Prostate gland (tissue), 2 donors: ENCODE data around the gene DMD.

Experiments used
- POLR2A ChIP-seq: fragments of 450-650 bp; IDR thresholded peaks from one replicate; pipeline ENCODE4 v1.6.1; 2016; ENCODE audit warnings: antibody characterized with exemption, mild to moderate bottlenecking
- POLR2AphosphoS5 ChIP-seq: sonication (generic); formaldehyde crosslinking; IDR thresholded peaks from one replicate; pipeline ENCODE4 v1.6.1; 2017; ENCODE audit warnings: antibody characterized with exemption
- TF ChIP-seq, protein P1 (sequence below), 4 experiments: fragments of 200-600 bp in 2 of 4; fragments of 450-650 bp in 2 of 4; sonication (generic) in 2 of 4; IDR thresholded peaks; 1 replicate in 3 of 4; 2 replicates in 1 of 4; pipeline ENCODE4 v1.5.1; 2016 to 2019; ENCODE audit warnings: antibody characterized with exemption in 4 of 4, mild to moderate bottlenecking in 2 of 4, moderate library complexity in 2 of 4

DNA sequence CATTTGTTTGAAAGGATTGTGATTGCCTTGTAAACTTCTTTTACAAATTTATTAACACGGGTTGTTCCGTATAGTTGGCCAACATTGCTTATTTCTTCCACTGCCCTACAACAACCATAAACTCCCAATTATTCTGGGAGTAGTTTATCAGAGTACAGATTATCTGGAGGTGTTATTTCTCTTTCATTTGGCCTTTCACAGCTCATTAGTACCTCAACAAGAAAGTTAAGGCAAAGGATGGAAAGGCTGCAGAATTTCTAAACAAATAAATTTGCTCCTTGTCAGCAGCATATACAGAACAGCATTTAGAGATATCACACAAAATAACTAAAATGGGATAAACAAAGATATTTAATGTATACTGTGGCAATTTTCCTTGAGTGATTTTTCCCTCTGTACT, 548.8 kb downstream of the DMD start:
- TF ChIP-seq, protein P1, sequence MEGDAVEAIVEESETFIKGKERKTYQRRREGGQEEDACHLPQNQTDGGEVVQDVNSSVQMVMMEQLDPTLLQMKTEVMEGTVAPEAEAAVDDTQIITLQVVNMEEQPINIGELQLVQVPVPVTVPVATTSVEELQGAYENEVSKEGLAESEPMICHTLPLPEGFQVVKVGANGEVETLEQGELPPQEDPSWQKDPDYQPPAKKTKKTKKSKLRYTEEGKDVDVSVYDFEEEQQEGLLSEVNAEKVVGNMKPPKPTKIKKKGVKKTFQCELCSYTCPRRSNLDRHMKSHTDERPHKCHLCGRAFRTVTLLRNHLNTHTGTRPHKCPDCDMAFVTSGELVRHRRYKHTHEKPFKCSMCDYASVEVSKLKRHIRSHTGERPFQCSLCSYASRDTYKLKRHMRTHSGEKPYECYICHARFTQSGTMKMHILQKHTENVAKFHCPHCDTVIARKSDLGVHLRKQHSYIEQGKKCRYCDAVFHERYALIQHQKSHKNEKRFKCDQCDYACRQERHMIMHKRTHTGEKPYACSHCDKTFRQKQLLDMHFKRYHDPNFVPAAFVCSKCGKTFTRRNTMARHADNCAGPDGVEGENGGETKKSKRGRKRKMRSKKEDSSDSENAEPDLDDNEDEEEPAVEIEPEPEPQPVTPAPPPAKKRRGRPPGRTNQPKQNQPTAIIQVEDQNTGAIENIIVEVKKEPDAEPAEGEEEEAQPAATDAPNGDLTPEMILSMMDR (IDR thresholded peaks at IDR 0.05): no peak
- TF ChIP-seq POLR2AphosphoS5 (no peak), POLR2A (no peak)
